Epidermal melanocyte (primary cell): ENCODE results near the gene DPP3.

Experiments
- DNase-seq: peaks from one replicate; pipeline ENCODE4 v3.0.0; 2011; ENCODE audit warnings: low spot score; ENCODE audit not compliant: insufficient read length

Gene DPP3

DNA sequence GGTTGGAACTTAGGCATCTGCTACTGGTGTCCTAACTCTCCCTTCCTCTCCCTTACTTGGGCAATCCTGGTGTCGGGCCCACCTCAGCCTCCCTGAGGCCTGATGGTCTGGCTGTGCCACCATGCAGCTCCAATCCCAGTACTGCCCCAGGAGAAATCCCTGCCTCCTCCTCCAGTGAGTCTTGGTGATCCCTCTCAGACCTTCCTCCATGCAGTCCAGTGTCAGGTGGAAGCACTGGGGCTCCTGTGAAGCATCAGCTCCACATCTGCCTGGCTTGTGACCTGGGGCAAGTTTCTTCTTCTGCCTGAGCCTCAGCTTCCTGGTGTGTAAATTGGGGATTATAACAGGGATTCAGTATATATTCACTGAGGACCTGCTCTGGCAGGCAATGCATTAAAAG lies 15.3 kb upstream of the DPP3 start:
- DNase-seq = no peak

DNA sequence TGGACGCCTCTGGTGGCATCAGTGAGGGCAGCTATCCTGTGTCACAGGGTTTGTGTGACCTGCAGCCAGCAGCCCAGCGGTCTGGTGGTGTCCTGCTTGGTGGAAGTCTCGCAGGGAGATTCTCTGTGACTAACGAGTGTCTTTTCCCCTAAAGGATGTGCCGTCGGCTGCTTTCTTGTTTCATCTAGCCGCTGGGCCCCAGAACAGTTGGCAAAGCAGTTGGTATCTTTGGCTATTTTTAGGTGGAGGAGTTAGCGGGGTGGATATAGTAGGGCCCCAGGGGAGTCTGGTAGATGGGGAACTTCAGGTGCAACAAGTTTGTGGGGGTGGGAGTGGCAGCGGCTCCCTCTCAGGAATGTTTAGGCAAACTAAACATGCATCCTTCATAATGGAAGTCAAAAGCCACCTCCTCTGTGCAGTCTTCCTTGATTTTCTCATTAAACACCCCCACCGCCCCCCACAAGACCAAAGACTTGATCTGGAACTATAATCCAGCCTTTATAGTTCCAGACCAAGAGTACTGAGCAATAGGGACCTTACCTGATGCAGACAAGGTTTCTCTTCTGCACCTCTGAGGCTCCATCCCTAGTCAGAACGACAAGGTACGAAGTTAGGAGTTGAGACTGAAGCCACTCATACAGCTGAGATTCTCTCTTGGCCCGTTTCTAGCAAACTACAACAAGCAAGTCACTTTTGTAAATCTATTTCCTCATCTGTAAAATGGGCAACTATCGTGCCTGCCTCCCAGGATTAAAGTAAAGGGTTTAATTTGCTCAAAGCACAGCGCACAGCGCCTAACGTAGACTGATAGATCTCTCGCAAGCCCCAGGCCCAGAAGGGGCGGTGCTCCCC lies 14.6 kb upstream of the DPP3 start:
- no peak for DNase-seq

DNA sequence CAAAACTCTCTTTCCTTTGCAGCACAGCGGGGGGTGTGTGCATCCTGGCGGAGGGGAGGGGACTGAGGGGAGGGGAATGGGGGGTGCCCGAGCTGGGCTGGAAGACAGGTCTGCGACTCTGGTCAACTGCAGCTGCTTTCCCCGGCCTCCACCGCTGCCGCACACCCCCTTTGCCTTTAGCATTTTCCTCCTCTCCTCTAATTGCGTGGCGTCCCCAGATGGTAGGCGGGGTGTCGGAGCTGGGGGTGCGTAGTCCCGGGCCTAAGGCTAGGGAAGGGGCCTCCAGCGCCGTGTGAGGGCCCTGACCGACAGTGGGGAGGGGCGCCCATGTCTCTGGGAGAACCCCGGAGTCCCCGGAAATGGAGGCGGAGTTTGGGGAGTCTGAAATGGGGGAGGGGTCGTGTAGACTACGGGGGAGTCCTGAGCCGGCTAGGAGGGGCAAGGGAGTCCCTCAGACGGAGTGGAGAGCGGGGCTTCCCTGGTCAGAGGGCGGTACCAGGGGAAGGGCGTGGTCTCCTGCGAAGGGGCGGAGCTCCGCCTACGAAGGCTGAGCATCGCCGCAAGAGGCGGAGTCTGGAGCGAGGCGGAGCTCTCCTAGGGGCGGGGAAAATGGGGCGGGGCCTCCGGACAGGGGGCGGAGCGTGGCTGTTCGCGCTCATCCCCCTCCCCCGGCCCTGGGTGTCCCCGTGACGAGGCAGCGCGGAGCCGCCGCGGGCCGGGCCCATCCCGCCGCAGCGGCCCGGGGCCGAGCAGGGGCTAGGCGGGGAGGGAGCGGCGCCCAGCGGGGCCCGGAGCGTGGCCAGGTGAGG lies 13.8 kb upstream of the DPP3 start, which contains the start of gene PELI3:
Gene PELI3 (plus strand): TSS at position 681 of the 809 bp plus-strand sequence. CDS start 1,224 bp downstream, outside the sequence.
- DNase-seq = peak; percentile 94

DNA sequence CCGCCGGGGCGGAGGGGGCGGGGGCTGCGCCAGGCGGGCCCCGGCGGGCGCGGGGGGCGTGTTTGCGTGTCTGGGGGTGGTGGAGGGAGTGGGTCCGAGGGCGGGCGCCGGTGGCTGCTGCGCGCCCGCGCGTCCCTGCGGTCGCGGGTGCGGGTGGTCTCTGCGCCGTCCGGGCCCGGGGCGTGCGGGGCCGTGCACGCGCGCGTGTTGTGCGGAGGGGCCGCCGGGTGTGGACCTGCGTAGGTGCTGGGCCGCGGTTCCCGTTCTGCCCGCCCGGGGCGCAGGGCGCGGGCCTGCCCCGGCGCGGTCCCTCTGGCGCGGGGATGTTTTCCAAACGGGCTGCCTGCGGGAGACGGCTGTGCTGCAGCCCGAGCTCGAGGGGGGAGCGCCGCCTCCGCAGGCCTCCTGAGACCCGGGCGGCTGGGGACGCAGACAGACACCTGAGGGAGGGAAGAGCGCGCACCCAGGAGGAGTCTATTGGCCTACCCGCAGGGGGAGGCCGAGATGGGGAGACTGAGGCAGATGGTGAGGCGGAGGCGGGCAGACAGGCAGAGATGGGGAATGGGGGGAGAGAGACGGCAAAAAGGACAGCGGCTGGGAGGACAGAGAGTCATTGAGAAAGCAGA lies 13.1 kb upstream of the DPP3 start:
- no peak for DNase-seq

DNA sequence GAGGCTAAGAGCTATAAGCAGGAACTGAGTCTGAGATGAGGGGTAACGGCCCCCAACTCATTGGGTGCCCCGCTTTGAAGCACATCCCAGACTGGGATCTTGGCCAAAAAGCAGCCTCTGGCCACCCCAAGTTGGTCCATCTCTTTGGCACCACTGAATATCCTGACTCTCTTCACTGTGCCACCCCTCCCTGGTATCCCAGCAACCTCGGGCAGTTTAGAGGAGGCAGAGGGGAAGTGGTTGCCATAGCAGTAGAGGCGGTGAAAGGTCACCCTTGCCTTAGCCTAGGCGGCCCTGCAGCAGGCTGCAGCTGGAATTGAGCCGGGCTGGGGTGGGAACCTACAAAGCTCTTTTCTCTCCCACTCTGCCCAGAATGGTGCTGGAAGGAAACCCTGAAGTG lies 12.5 kb upstream of the DPP3 start:
- DNase-seq = no peak

DNA sequence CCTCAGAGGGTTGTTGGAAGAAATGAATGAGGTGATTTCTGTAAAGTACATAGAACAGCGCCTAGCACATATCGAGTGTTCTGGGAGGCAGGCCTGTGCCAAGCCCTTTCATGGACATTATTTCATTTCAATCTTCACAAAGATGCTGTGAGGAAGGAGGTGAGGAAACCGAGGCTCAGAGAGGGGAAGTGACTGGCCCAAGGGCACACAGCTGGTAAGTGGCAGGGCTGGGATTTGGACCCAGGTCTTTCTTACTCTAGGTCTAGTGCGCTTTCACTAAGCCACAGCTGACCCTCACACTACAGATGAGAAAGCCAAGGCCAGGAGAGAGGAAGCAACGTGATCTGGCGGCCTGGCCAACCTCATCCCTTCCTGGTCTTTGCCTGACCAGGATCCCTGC lies 11.5 kb upstream of the DPP3 start:
- DNase-seq = no peak

DNA sequence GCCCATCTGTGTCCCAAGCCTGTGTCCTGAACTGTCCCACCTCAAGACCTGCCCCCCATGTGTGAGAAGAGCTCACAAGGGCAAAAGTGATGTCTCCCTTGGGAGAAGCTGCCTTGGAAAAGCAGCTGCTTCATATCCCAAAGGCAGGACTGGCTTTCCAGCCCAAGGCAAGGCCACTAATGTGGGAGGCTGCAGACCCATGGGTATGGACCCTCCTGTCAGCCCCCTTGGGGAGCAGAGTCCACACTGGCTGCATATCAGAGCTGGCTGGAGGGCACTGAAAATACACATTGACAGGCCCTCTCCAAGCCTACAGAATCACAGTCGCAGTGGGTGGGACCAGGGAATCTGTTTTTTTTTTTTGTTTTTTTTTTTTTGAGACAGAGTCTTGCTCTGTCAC lies 10.8 kb upstream of the DPP3 start:
- no peak for DNase-seq

DNA sequence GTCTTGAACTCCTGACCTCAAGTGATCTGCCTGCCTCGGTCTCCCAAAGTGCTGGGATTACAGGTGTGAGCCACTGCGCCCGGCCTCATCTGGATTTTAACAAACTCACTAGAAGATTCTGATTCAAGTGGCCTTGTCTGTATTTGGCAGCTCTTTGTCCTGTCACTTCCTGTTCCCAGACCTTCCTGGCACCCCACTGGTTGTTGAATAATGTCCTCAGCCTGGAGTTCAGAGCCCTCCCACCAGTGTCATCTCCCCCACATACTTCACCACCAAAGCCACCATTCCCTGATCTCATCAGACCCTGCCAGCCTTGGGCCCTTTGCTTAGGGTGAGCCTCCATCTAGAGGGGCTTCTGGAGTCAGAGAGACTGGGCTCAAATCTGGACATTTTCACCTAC lies 10.2 kb upstream of the DPP3 start:
- no peak for DNase-seq

DNA sequence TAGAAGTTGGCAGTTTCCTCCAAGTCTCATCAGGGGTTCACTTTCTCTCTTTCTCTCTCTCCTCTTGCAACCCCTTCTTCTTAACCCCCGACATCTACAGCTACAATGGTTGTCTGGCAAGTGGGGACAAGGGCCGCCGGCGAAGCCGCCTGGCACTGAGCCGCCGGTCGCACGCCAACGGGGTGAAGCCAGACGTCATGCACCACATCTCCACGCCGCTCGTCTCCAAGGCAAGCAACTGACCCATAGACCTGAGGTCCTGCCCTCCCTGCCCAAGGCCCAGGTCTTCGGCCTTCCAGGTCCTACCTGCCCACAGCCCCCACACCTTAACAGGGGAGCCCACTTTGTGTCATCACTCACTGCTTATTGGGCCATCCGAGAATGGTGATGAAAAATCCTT lies 9.1 kb upstream of the DPP3 start:
- DNase-seq = no peak

DNA sequence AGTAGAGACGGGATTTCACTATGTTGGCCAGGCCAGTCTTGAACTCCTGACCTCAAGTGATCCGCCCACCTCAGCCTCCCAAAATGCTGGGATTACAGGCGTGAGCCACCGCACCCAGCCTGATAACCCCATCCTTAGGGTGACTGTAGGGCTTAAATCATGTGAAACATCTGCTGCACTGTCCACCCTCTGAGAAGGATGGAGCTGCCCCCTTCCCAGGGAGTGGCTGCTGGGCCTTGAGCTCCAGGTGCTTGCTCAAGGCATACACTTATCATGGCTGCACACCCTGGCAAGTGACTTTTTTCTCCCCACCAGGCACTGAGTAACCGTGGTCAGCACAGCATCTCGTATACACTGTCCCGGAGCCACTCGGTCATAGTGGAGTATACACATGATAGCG lies 8.2 kb upstream of the DPP3 start:
- DNase-seq = no peak

DNA sequence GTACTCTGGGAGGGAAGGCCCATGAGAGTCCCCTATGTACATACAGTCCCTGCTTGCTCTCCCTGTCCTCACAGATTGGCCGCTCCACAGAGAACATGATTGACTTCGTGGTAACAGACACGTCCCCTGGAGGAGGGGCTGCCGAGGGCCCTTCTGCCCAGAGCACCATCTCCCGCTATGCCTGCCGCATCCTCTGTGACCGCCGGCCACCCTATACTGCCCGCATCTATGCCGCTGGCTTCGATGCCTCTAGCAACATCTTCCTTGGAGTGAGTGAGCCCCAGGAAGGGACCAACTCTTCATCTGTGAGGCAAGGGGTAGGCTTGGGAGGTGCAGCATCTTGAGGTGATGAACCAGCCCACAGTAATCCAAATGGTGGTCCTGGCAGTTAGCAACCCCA lies 7.1 kb upstream of the DPP3 start:
- no peak for DNase-seq

DNA sequence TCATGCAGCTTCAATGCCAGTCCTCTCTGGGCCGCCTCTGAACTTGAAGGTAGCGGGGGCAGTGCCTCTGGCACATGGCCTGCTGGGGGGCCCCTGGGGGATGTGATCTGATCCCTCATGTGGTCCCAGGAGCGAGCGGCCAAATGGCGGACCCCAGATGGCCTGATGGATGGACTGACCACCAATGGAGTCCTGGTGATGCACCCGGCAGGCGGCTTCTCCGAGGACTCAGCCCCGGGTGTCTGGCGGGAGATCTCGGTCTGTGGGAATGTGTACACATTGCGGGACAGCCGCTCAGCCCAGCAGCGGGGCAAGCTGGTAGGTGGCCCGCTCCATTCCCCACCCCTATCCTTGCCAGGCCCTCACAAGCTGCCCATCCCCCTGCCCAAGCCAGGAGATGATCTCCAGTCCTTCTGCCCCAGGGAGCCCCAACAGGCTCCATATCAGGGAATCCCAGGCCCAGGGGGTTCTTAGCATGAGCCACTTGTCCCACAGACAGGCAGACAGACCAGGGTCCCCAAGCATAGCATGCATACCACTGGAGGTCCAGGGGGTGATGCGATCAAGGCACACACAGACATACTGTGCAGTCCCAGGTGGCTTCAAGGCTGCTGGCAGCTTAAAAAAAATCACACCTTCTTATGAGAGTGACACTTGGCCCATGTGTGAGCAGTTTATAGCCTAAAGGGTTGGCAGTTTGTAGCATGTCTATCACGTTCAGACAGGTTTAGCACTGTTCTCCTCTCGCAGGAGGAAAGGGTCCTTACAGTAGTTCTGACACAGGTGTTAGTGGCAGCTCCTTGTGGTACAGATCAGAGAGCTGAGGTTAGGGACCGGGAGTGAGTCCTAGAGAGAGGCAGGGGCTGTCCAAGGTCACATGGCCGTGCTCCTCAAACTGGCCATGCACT lies 6.4 kb upstream of the DPP3 start:
- DNase-seq = no peak

DNA sequence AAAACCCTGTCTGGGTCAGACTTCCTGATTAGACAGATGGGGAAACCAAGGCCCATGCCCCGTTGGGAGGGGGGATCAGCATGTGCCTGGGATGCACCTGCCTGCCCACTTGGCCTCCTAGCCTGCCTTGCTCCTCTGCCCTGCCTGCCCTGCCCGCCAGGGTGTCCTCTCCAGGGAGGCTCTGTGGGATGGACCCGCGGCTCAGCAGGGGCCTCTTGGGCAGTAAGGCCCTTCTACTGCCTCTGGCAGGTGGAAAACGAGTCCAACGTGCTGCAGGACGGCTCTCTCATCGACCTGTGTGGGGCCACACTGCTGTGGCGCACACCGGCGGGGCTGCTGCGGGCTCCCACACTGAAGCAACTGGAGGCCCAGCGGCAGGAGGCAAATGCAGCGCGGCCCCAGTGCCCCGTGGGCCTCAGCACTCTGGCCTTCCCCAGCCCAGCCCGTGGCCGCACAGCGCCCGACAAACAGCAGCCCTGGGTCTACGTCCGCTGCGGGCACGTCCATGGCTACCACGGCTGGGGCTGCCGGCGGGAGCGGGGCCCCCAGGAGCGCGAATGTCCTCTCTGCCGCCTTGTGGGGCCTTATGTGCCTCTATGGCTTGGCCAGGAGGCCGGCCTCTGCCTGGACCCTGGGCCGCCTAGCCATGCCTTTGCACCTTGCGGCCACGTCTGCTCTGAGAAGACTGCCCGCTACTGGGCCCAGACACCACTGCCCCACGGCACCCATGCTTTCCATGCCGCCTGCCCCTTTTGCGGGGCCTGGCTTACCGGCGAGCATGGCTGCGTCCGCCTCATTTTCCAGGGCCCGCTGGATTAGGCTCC lies 4.7 kb upstream of the DPP3 start:
- no peak for DNase-seq

DNA sequence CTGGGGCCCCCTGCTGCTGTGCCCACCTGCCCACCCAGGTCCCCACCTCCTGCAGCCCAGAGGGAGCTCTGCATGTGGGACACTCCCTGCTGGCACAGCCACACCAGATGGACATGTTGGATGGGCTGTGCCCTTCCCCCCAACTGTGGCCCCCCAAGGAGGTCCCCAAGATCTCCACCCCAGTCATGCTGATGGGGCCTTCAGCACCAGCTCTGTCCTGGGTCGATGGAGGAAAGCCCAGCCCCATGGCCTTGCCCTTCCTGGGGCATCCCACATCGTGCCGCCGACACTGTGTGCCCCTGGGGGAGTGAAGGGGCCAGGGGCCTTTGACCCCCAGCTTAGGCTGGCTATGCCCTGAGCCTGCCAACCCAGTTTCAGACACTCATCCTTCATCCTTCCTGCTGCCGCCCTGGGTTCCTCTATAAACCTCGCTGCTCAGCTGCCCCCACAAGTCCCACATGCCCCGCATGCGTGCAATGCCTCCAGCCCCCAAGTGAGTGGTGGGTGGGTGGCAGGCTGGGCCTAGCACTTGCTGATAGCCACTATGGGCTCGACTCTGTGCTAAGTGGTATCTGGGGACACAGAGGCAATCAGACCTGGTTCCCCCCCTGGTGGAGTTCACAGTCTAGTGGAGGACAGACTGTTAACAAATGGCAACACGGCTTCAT lies 3.9 kb upstream of the DPP3 start:
- no peak for DNase-seq

DNA sequence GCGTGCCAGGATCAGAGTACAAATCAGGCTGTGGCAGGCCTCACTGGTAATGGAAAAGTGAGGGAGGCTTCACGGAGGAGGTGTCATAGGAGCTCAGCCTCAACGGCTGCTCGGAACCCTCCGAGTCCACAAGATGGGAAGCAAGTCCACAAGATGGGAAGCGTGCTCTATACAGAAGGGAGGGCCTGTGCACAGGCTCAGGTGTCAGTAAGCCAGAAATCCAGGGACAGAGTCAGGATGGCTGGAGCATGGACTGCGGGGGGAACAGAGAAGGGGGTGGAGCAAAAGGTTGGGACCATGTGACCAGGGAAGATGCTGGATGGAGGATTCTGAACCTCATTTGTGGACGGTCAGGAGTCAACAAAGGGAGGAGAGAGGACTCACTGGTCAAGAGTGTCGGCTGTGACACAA lies 3.4 kb upstream of the DPP3 start:
- DNase-seq = no peak

DNA sequence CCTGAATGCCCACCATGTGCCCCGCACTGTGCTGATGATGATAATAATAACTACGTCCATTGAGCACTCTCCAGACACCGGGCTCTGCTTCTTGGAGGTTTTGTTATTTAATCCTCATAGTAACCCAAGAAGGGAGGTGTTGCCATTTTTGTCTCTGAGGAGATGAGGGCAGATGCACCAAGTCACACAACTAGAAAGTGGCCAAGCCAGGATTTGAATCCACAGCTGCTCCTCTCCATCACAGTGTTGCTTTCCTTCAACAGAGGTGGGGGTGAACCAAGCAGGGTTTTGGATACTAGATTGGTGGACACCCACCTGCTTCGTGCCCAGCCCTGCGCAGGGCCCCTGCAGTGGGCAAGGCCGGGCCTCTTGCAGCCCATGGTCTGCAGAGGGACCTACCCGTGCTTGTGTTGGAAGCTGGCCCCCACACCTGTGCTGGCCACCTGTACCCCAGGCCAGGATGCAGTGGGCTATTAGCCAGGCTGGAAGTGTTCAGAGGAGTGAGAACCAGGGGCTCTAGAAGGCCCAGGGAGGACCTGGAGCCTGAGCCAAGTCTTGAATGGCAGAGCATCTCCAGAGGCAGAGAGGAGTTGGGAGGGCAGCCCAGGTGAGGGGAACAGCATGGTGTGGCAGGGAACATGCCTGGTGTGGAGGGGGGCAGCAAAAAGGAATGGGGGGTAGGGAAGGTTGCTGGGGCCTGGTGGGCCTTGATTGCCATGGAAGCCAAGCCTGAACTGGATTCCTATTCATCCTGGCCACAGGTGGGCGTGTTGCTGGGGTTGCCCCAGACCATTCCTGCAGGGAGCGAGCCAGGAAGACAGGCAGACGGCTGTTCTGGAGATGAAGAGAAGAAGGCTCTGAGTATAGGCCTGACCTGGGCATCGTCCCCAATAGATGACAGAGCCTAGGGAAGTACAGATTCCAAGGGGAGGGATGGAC lies 2.7 kb upstream of the DPP3 start:
- no peak for DNase-seq

DNA sequence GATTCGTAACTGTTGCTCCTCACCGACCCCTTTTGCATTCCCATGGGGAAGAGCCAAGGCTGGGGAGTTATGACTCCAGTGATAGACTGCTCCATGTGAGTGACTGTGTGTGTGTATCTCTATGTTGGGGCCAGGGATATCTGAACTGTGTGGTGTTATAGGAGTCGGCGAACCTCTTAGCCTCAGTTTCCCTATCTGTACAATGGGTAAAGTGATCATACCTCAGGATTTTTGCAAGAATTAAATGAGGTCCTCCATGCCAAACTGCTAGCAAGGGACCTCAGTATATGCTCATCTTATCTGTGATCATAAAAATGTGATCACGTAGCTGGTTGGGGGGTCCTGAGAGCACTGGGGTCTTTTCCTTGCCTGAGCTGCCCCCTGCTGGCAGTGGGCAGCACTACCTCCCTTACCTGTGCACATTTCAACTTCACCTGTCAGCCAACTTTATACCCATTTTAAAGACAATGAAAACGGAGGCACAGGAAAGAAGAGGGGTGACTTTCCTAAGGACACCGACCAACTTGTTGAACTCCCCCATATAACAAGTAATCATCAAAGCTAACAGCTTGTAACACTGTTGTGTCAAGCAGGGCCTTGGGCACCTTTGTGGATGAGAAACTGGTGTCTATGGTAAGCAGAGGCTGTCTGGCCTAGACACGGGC lies 1.4 kb upstream of the DPP3 start:
- DNase-seq = no peak
